GM18517 (cell line): ENCODE measurements around the gene MS4A6A.
A peak's percentile ranks its signal among the peaks of the same experiment; 100 is the strongest.
"Not testable (repeated sequence)": the region's sequence is repeated elsewhere in the genome, so short reads cannot be mapped to it uniquely, and the experiment has no call there.

Experiments
- ATAC-seq: cut with Tn5 transposase; IDR thresholded peaks from one replicate; pipeline ENCODE4 v1.9.1; 2021; ENCODE audit warnings: mild to moderate bottlenecking, moderate library complexity; ENCODE audit not compliant: unreplicated experiment

MS4A6A gene, protein sequence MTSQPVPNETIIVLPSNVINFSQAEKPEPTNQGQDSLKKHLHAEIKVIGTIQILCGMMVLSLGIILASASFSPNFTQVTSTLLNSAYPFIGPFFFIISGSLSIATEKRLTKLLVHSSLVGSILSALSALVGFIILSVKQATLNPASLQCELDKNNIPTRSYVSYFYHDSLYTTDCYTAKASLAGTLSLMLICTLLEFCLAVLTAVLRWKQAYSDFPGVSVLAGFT

DNA sequence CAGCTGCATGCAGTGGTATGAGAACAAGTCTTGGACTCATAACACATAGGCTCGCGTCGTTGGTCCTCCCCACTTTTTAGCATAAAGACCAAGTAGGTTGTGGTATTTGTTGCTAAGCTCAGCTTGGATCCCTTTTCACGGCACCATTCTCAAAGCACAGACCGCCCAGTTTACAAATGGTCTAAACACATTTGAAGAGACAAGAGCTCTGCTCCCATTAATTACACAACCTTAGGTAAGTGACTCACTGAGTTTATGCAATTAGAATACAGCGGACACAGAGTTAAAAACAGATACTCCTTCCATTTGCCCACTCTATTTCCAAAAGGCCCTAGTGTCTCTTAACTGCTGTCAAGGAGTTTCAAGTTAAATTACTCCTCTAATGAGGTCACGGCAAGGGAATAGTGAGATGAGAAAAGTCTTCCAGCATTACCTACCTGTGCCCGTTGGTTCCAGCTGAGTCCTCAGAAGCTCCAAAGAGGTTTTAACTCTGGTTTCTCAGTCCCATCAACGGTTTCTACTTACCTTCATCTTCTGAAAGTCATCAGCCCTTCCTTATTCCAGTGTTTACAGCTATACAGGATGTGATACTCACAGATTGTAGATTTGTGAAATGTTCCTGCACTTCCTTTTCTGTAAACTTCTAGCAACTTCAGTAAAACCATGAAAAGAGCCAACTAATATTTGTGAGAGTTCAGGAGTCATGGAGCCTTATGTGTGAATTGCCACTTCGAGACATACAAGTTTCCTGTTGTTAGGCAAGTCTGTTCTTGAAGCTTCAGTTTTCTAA is at the start of gene MS4A6A:
MS4A6A (minus strand) TSS at position 543 of the 790 bp plus-strand sequence. CDS start 1,356 bp downstream, outside the sequence.
- no peak for ATAC-seq

DNA sequence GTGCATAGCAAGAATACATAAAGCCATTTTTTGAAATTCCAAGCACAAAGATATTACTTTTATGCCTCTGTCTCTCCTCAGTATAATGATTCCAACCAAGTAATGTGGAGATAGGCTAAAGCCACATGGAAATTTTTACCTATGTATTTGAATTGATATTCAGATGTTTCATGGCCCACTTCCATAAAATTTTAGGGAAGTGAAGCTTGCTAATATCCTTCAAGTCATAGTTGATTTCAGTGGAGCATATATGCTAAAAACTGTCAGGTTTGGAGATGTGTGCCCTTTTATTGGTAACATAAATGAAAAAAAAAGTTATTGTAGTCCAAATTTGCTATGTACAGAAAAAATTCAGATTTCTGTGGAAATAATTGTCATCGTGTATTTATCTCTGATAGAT is 47.8 kb upstream of the MS4A6A start:
- ATAC-seq: no peak

DNA sequence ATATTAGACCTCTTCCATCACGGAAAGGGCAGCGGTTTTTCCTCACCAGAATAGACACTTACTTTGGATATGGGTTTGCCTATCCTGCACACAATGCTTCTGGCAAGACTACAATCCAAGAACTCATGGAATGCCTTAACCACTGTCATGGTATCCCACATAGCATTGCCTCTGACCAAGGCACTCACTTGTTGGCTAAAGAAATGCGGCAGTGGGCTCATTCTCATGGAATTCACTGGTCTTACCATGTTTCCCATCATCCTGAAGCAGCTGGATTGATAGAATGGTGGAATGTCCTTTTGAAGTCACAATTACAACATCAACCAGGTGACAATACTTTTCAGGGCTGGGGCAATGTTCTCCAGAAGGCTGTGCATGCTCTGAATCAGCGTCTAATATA is 39.3 kb upstream of the MS4A6A start:
- no peak for ATAC-seq

DNA sequence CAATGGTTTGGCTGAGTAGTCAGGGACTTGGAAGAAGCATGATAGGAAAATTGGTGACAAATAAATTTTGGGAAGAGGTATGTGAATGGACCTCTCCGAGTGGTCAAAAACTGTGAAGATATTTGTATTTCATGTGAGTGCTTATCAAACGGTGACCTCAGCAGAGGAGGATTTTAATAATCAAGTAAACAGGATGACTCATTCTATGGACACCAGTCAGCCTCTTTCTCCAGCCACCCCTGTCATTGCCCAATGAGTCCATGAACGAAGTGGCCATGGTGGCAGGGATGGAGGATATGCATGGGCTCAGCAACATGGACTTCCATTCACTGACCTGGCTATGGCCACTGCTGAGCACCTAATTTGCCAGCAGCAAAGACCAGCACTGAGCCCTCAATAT is 38.8 kb upstream of the MS4A6A start:
- no peak for ATAC-seq

DNA sequence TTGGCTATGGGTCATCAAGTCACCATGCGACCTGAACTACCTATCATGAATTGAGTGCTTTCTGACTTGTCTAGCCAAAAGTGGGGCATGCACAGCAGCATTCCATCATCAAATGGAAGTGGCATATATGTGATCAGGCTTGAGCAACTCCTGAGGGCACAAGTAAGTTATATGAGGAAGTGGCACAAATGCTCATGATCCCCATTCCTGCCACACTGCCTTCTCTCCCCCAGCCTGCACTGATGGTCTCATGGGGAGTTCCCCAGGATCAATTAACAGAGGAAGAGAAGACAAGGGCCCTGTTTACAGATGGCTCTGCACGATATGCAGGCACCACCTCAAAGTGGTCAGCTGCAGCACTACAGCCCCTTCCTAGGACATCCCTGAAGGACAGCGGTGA is 38.3 kb upstream of the MS4A6A start:
- ATAC-seq: no peak

DNA sequence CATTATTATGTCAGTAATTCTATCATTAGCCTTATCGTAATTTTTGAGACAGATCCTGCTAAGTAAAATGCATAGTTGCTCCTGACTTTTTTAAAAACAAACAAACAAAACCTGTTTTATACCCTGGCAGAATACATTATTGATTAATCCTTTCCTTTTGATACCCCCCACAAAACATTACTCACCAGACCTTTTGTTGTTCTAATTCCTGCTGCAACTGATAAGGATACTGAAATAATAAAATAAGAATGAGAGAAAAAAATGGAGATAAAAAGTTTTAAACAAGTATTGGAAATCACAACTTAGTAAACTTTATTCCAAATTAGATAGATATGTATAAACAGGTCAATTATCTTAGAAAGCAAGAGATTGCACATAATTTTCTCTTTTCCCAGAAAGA is 31.5 kb upstream of the MS4A6A start:
- ATAC-seq: no peak

DNA sequence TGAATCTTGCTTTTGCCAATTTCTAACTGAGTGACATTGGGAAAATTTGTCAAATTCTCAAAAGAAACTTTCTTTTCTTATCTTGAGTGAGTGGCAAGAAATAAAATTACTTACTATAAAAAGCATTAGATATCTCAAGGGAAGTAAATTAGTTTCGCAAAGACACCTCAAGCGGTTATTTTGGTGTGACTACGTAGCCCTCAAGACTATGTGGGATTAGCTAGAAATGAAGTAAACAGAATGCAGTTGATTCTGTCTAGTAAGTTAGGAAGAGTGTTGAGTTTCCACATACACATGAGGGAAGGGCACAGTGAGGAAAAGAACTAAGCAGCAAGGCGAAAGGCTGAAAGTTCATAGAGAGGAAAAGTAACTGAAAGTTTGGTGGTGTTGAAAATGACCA is 28.3 kb upstream of the MS4A6A start:
- no peak for ATAC-seq

DNA sequence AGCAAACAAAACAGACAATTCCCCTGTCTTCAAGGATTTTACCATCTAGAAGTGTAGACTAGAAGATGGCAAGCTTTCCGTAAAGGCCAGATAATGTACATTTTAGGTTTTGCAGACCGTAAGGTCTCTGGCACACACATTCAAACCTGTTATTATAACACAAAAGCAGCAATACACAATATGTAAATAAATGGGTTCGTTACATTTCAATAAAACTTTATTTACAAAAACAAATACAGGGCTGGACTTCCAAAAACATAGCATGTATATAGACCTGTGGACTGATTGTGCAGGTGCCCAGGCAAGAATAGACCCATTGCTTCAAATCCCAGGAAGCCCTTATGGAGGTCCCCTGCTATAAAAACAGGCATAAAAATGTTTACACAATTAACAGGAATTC is 27.1 kb upstream of the MS4A6A start:
- no peak for ATAC-seq

DNA sequence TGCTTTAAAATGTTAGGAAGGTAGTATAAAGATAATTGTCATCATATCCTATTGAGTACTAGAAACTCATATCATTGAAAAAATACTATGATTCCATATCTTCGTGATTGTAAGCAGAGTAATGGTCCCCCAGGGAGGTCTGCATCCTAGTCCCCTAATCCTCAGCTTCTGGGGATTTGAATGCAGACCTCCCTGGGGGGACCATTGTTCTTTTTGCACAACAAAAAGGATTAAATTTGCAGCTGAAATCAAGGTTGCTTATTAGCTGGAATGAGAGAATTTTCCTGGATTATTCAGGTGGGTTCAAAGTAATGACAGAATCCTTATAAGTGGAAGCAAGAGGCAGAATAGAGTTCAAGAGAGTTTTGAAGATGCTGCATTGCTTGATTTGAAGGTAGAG is 26.1 kb upstream of the MS4A6A start:
- no peak for ATAC-seq

DNA sequence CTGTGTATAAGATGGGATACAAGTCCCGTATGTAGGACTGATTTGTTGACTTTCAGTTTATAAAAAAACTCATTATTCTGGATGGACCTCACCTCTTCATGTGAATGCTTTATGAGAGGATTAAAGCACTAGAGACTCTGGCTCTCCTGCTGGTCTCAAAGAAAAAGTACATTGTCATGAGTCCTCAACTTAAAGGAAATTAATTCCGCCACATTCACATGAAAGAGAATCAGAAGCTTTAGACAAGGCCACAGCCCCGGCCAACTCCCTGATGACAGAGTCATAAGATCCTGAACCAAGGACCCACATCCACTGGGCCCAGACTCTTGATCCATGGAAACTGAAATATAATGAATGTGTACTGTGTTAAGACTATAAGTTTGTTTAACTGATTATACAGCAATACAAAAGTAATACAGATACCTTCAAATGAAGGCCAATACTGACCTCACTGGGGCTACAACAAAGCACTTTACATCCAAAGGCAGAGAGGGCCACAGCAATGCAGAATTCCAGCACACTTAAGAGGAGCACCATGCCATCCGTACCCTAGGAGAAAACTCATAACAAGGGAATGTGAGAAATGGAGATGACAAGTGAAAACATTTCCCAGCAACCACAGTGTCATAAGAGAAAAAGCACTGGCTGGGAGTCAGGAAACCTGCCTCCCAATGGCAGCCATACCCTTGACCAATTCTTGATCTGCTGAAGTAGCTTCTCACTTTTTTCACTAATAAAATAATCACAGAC is 25.4 kb upstream of the MS4A6A start:
- no peak for ATAC-seq

DNA sequence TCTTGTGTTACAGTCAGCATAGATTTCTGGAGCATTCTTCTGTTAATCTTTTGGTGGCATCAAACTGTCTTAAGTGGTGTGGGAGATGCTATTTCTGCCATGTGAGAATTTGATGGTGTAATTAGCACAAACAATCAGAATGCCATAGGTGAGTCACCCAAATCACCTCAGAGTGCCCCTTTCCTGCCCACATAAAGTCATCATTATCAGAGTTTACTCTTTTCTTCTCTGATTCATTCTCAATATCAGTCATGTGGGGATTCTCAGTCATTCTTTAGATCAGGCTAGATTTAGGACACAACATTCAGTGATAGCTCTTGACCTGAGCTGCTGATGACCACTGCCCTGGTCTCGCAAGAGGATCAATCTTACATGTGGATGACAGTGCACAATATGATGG is 23.7 kb upstream of the MS4A6A start:
- no peak for ATAC-seq

DNA sequence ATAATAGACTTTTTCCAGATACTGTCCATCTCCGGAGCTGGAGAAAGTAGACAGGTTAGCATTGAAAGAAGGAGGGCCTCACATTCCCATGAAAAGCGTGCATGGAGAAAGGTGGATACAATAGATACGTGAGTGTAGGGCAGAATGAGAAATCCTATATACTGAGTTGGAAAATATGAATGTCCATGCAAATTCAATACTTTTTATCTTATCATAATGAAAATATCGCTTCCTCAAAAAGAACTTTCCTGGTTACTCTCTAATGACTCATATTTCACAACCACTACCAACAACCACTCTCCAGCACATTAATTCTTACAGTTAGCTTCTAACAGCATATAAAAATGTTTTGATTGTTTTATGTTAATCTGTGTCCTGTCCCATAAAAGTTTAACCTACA is 22.0 kb upstream of the MS4A6A start:
- peak; percentile 63 for ATAC-seq

DNA sequence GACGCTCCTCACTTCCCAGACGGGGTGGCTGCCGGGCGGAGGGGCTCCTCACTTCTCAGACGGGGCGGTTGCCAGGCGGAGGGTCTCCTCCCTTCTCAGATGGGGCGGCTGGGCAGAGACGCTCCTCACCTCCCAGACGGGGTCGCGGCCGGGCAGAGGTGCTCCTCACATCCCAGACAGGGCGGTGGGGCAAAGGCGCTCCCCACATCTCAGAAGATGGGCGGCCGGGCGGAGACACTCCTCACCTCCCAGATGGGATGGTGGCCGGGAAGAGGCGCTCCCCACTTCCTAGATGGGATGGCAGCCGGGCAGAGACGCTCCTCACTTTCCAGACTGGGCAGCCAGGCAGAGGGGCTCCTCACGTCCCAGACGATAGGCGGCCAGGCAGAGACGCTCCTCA is 18.5 kb upstream of the MS4A6A start:
- ATAC-seq: not testable (repeated sequence)

DNA sequence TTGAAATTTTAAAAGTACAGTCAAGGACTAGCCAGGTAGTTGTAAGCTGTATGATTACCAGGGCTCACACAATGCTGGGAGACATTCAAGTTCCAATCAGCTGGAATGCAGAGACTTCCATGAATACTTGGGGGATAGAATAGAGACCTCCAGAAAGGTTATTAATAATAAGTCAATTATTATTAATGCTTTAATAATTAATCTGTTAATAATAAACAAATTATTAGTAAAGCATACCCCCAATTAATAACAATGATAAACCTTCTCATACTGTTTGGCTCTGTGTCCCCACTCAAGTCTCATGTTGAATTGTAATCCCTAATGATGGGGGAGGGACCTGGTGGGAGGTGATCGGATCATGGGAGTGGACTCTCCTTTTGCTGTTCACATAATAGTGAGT is 14.6 kb upstream of the MS4A6A start:
- ATAC-seq: no peak

DNA sequence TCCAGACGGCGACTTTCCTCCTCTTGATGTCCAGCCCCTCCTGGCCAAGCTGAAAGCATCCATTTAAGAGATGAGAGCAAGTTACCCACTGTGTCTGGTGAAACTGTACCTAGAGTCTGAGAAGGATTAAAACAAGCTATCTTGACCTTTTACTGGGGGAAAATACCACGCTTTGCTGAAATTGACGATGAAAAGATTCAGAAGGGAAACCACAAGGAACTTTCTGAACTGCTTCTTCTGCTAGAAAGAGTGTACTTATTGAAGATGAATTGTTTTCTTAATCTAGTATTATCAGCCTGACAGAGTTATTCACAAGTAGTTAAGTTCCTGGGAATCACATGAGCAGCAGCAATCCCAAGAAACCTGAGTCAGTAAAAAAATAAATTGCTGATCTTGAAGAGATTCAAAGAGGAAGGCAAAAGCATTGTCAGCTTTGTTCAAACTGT is 13.1 kb upstream of the MS4A6A start:
- no peak for ATAC-seq

DNA sequence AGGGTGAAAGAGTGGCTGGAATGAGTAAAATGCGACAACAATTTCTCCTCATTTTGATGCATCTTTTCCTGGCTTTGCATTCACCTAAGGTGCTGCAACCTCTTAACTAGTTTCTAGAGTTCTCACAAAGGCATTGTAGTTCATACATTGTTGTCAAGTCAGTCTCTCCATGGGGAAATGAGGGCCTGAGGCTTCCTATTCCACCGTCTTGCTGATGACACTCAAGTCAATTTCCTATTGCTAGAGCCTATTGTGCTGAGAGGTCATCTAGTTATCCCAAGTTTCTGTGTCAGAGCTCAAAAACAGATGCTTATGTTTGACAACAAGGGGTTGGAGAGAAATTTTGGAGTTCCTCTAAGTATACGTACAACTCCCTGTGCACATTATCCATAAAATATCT is 11.6 kb upstream of the MS4A6A start:
- no peak for ATAC-seq

DNA sequence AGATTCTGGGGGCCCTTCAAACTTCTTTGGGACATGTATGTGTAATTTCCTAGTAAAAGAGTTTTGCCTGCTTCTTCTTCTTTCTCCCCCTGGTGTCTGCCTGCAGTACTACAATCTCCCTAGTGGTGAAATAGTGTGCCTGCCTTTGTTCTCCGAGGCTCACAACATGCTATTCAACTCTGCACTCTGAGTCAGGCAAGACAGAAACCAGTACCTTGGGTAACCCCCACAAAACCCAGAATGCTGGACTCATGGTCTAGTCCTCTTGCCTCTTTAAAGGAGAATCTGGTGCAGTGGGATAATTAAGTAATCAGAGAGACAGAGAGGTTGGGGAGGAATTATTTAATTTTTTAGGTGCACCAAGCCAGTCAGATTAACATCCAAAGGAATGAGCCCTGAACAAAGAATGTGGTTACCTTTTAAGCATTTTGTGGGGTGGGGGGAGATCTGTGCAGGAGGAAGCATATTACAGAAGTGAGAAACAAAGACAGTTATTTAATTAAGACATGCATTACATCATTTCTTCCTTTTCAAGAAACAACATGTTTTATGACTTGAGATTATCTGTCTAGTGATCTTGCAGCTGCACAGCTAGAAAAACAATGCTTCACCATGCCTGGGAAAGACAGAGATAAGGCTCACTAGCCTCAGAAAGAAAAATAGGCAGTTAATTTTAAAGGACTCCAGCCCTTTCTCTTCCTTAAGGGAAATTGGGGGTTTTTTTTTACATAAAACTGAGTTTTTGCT is 11.0 kb upstream of the MS4A6A start:
- ATAC-seq: peak; percentile 96

DNA sequence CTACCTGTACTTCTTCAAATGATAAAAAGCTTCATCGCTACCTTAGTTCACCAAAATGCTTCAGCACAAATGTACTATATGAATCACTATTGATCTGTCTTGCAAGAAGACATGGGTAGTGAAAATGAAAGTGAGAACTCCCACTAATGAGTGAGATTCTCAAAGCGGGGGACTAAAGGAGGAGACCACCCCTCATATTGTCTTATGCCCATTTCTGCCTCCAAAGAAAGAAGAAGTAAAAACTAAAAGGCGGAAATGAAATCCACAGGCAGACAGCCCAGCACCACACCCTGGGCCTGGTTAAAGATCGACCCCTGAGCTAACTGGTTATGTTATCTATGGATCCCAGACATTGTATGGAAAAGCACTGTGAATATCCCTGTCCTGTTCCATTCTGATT is 9.7 kb upstream of the MS4A6A start:
- not testable (repeated sequence) for ATAC-seq

DNA sequence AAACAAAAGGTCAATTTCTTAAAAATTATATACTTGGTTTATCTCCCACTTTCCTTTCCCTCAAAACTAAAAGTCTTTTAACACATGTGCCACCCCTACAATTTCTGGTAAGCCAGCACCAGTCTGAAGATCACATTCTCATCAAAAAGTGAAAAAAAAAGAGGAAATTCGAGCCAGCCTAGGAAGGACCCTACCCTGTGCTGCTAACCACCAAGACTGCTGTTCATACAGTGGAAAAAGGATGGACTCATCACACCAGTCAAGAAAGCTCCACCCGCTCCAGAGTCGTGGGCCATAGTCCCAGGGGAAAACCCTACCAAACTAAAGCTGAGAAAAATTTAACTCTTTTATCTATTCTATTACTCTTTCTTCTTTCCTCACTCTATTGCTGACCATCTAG is 5.6 kb upstream of the MS4A6A start:
- not testable (repeated sequence) for ATAC-seq

DNA sequence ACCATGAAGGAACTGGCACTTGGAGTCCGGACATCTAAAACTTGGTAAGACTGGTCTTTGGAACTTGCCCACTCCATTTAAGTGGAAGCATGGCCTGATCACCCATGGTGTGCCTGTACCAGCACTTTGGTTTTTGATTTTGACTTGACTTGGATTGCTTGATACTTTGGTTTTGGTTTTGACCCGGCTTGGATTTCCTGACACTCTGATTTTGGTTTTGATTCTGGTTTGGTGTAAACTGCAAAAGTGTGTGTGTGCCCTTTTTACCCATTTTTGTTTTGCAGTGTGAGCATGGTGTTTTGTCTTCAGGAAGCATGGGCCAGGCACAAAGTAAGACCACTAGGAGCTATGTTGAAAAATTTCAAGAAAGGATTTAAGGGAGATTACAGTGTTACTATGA is 3.2 kb upstream of the MS4A6A start:
- ATAC-seq: not testable (repeated sequence)

DNA sequence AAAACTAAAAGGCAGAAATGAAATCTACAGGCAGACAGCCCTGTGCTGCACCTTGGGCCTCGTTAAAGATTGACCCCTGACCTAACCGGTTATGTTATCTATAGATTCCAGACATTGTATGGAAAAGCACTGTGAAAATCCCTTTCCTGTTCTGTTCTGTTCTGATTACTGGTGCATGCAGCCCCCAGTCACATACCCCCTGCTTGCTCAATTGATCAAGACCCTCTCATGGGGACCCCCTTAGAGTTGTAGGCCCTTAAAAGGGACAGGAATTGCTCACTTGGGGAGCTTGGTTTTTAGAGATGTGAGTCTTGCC is 2.6 kb upstream of the MS4A6A start:
- not testable (repeated sequence) for ATAC-seq
